ENCODE measurements around the gene GNG12.
"Not testable (repeated sequence)": the region's sequence is repeated elsewhere in the genome, so short reads cannot be mapped to it uniquely, and the experiment has no call there.

Gene GNG12

GRCh38 chr1:67736750-67737149 is 96.5 kb downstream of the GNG12 start:
- no peak for DNase-seq
- H3K4me1 Mint-ChIP-seq (ENCODE audit: low read depth) = peaks cover 20% of the 10 kb centered on the region
- H3K36me3 Mint-ChIP-seq (ENCODE audit: low read depth) = no peaks in the 10 kb centered on the region
- H3K27ac Mint-ChIP-seq = peak overlapping the region; percentile 85
- no peak overlapping the region for H3K4me3 Mint-ChIP-seq
- H3K9me3 Mint-ChIP-seq = no peaks in the 10 kb centered on the region
- H3K27me3 Mint-ChIP-seq = no peaks in the 10 kb centered on the region

DNA sequence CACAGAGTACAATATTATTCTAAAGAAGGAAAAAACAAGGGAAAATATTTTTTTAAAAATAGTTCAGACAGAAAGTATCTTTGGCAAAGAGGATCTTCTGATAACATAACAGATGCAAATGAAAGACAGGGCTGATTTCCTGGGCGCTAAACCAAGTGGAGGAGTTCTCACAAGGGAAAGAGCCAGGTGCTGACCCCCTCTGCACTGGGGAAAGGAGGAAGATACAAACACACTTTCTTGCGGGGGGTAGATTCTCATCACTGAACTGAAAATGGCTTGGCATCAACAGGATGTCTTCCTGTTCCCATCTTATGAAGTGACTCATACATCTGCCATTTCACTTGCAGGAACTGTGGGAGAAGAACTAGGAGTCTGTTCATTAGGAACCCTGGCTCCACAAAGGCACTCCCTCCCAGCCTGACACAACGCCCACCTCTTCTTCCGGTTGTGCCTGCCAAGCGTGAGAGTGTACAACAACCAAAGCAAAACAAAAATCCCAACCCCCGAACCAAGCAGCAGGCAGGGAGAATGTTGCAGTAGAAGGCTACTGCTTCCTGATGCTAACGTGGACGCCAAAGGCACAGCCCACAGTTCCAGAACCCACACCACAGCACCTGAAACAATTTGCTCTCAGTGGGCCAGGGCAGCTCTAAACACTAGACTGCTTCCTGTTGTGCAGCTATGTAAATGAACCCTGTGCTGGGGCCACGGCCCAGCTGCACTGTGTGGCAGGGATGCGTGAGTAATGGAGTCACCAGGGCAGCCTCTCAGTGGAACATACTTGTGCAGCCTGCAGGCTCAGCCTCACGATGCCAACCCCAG is 97.2 kb downstream of the GNG12 start:
- Mint-ChIP-seq H3K4me1 (ENCODE audit: low read depth) (peaks cover 20% of the 10 kb centered on the region), H3K27ac (peak overlapping the region; percentile 85), H3K27me3 (no peaks in the 10 kb centered on the region), H3K4me3 (peak overlapping the region; percentile 61), H3K36me3 (ENCODE audit: low read depth) (no peaks in the 10 kb centered on the region), H3K9me3 (no peaks in the 10 kb centered on the region)
- DNase-seq = peak; percentile 52

GRCh38 chr1:67735206-67735605 is 98.1 kb downstream of the GNG12 start:
- Mint-ChIP-seq H3K27ac (no peak overlapping the region), H3K4me3 (no peak overlapping the region), H3K9me3 (no peaks in the 10 kb centered on the region), H3K27me3 (no peaks in the 10 kb centered on the region), H3K4me1 (ENCODE audit: low read depth) (peaks cover 20% of the 10 kb centered on the region), H3K36me3 (ENCODE audit: low read depth) (no peaks in the 10 kb centered on the region)
- DNase-seq = no peak

DNA sequence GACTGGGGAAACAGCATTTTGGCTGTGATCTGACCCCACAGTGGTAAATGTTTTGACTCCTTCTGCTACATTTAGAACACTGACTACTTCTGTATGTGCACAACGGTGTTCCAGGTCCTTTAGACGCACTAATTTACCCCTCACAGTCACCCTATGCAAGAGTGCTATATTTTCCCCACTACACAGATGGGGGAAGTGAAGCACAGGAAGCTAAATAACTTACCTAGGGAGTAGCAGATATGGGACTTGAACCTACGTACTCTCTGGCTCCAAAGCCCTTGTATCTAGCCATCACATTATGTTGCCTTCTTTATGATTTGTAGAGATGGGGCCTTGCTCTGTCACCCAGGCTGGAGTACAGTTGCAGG is 99.0 kb downstream of the GNG12 start:
- Mint-ChIP-seq H3K27me3 (no peaks in the 10 kb centered on the region), H3K4me3 (no peak overlapping the region), H3K27ac (no peak overlapping the region), H3K36me3 (ENCODE audit: low read depth) (no peaks in the 10 kb centered on the region), H3K9me3 (no peaks in the 10 kb centered on the region), H3K4me1 (ENCODE audit: low read depth) (peaks cover 27% of the 10 kb centered on the region)
- no peak for DNase-seq

- no peaks in the 10 kb centered on the region for H3K9me3 Mint-ChIP-seq
- H3K36me3 Mint-ChIP-seq (ENCODE audit: low read depth) = no peaks in the 10 kb centered on the region
- no peak for DNase-seq
- peaks cover 27% of the 10 kb centered on the region for H3K4me1 Mint-ChIP-seq (ENCODE audit: low read depth)
- no peak overlapping the region for H3K4me3 Mint-ChIP-seq
- no peaks in the 10 kb centered on the region for H3K27me3 Mint-ChIP-seq
- no peak overlapping the region for H3K27ac Mint-ChIP-seq
These were observed 99.5 kb downstream of the GNG12 start for GRCh38 chr1:67733681-67734322.

GRCh38 chr1:67732750-67733151 is 100.5 kb downstream of the GNG12 start:
- Mint-ChIP-seq H3K27me3 (peaks cover 4% of the 10 kb centered on the region), H3K36me3 (ENCODE audit: low read depth) (no peaks in the 10 kb centered on the region), H3K4me3 (no peak overlapping the region), H3K4me1 (ENCODE audit: low read depth) (peaks cover 27% of the 10 kb centered on the region), H3K9me3 (no peaks in the 10 kb centered on the region), H3K27ac (no peak overlapping the region)
- DNase-seq = no peak

GRCh38 chr1:67731322-67731721 is 101.9 kb downstream of the GNG12 start:
- no peak overlapping the region for H3K4me3 Mint-ChIP-seq
- H3K36me3 Mint-ChIP-seq (ENCODE audit: low read depth) = no peaks in the 10 kb centered on the region
- peaks cover 4% of the 10 kb centered on the region for H3K27me3 Mint-ChIP-seq
- DNase-seq = no peak
- no peaks in the 10 kb centered on the region for H3K9me3 Mint-ChIP-seq
- H3K27ac Mint-ChIP-seq = no peak overlapping the region
- H3K4me1 Mint-ChIP-seq (ENCODE audit: low read depth) = peaks cover 28% of the 10 kb centered on the region

GRCh38 chr1:67730312-67730711 is 103.0 kb downstream of the GNG12 start:
- H3K4me1 Mint-ChIP-seq (ENCODE audit: low read depth) = peaks cover 27% of the 10 kb centered on the region
- H3K36me3 Mint-ChIP-seq (ENCODE audit: low read depth); H3K9me3 Mint-ChIP-seq; DNase-seq; H3K27me3 Mint-ChIP-seq; H3K4me3 Mint-ChIP-seq; H3K27ac Mint-ChIP-seq: not testable (repeated sequence)

GRCh38 chr1:67729872-67730271 is 103.4 kb downstream of the GNG12 start:
- H3K4me1 Mint-ChIP-seq (ENCODE audit: low read depth) = peaks cover 26% of the 10 kb centered on the region
- H3K36me3 Mint-ChIP-seq (ENCODE audit: low read depth) = no peaks in the 10 kb centered on the region
- H3K27ac Mint-ChIP-seq = no peak overlapping the region
- peaks cover 4% of the 10 kb centered on the region for H3K27me3 Mint-ChIP-seq
- H3K9me3 Mint-ChIP-seq = no peaks in the 10 kb centered on the region
- no peak overlapping the region for H3K4me3 Mint-ChIP-seq
- no peak for DNase-seq

DNA sequence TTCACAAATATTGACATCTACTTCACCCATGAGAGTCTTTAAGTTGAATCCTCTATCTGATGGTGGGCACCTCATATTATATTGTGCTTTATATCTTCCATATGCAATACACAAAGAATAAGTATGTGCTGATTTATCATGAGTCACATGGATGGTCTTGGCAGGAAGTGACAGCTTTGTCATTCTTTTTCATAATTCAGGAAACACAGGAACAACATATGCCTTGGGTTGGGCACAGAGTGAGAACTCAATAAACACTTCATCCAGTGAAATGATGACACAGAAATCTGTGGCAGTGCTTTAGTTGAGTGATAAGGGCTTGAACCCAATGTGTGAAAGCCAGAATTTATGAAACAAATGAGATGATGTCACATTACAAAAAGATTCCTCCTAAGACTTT is 107.0 kb downstream of the GNG12 start:
- H3K27me3 Mint-ChIP-seq = peaks cover 5% of the 10 kb centered on the region
- H3K4me3 Mint-ChIP-seq = no peak overlapping the region
- no peak for DNase-seq
- H3K36me3 Mint-ChIP-seq (ENCODE audit: low read depth) = no peaks in the 10 kb centered on the region
- peaks cover 24% of the 10 kb centered on the region for H3K4me1 Mint-ChIP-seq (ENCODE audit: low read depth)
- no peaks in the 10 kb centered on the region for H3K9me3 Mint-ChIP-seq
- H3K27ac Mint-ChIP-seq = no peak overlapping the region

DNA sequence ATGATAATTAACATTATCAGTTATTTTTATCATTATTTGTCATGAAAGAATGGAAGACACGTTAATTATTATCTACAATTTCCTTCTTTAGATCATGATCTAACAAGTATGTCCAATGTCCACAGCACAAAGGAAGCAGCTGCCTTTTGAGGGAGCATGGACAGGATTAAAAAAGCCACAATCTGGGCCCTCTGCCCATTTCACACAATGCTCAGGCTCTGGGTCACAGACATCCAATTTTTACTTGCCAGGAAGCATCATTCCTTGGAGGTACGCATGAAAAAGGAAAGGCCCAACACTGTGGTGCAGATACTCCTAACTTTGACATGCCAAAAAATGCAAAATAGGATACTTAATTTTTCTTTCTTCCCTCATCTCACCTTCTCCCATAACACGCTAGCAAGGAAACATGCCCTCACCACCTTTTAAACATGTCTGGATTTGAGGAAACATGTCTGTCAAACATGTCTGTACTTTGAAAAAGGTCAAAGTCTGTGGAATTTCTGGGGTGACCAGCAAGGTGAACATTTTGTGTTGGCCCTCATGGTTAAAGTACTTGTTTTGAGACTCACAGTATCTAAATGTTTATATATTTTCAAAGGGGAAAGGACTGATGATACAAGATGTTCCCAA is 108.2 kb downstream of the GNG12 start:
- no peak overlapping the region for H3K27ac Mint-ChIP-seq
- H3K27me3 Mint-ChIP-seq = peaks cover 8% of the 10 kb centered on the region
- DNase-seq = no peak
- H3K36me3 Mint-ChIP-seq (ENCODE audit: low read depth) = no peaks in the 10 kb centered on the region
- H3K4me3 Mint-ChIP-seq = no peak overlapping the region
- H3K9me3 Mint-ChIP-seq = no peaks in the 10 kb centered on the region
- H3K4me1 Mint-ChIP-seq (ENCODE audit: low read depth) = peaks cover 22% of the 10 kb centered on the region

DNA sequence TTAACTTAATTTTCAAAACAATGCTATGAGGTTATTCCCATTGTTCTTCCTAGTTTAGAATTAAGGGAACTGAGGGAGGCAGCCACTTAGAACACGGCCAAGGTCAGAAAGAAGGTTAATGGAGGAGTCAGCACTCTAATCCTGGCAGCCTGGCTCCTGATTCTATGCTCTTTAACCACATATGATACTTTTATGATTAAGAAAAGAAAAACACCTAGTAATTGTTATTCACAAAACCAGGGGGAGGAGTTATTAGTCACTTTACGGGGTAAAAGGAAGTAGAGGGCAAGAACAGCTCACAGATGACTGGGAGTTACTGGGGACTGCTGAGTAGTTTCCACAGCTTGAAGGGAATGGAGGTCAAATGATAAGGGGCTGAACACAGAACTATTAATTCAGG is 109.6 kb downstream of the GNG12 start:
- Mint-ChIP-seq H3K9me3 (no peaks in the 10 kb centered on the region), H3K4me1 (ENCODE audit: low read depth) (peaks cover 17% of the 10 kb centered on the region), H3K27ac (no peak overlapping the region), H3K36me3 (ENCODE audit: low read depth) (no peaks in the 10 kb centered on the region), H3K27me3 (peaks cover 10% of the 10 kb centered on the region), H3K4me3 (no peak overlapping the region)
- DNase-seq = no peak

GRCh38 chr1:67723126-67723525 is 110.1 kb downstream of the GNG12 start:
- Mint-ChIP-seq H3K9me3 (no peaks in the 10 kb centered on the region), H3K36me3 (ENCODE audit: low read depth) (no peaks in the 10 kb centered on the region), H3K4me3 (no peak overlapping the region), H3K27me3 (peaks cover 6% of the 10 kb centered on the region), H3K4me1 (ENCODE audit: low read depth) (peaks cover 17% of the 10 kb centered on the region), H3K27ac (no peak overlapping the region)
- DNase-seq = no peak

- no peaks in the 10 kb centered on the region for H3K9me3 Mint-ChIP-seq
- H3K27me3 Mint-ChIP-seq = peaks cover 6% of the 10 kb centered on the region
- no peak for DNase-seq
- H3K4me1 Mint-ChIP-seq (ENCODE audit: low read depth) = peaks cover 17% of the 10 kb centered on the region
- no peak overlapping the region for H3K27ac Mint-ChIP-seq
- H3K4me3 Mint-ChIP-seq = no peak overlapping the region
- H3K36me3 Mint-ChIP-seq (ENCODE audit: low read depth) = no peaks in the 10 kb centered on the region
These were observed 110.8 kb downstream of the GNG12 start for GRCh38 chr1:67722292-67722944.
